Measurements from ENCODE around the gene APBA1. TPM values are rescaled to one million over a fixed set of nuclear protein-coding genes. Genes with fewer than 3 reads are reported as not detected.

Gene APBA1
- total RNA-seq, 2 experiments from 2014 or later: 0.08 to 0.10 TPM

- ChIA-PET POLR2A (no interaction called here), CTCF (no interaction called here)
These were observed 286.6 kb downstream of the APBA1 start for GRCh38 chr9:69385581-69386033.

- CTCF ChIA-PET: no interaction called here
- POLR2A ChIA-PET: no interaction called here
These were observed 290.0 kb downstream of the APBA1 start for GRCh38 chr9:69382135-69382534.

GRCh38 chr9:69380811-69381210 is 291.4 kb downstream of the APBA1 start:
- POLR2A ChIA-PET: no interaction called here
- CTCF ChIA-PET: no interaction called here

- ChIA-PET CTCF (no interaction called here), POLR2A (no interaction called here)
These were observed 291.9 kb downstream of the APBA1 start for GRCh38 chr9:69380301-69380700.

- ChIA-PET POLR2A (no interaction called here), CTCF (no interaction called here)
These were observed 292.7 kb downstream of the APBA1 start for GRCh38 chr9:69379270-69379982.

- POLR2A ChIA-PET: no interaction called here
- CTCF ChIA-PET: no interaction called here
These were observed 294.2 kb downstream of the APBA1 start for GRCh38 chr9:69377981-69378380.

Other genes starting within 250 kb of the APBA1 start
- 10 to 100 TPM; 28.3 to 29.5 TPM for gene PTAR1, start 87.6 kb upstream of the APBA1 start, total RNA-seq
- 1 to 10 TPM in 1 of 2 experiments, under 1 TPM in 1; 0.25 to 1.4 TPM for gene CFAP95, start 148.4 kb upstream of the APBA1 start, total RNA-seq

Measured in activated CD8-positive, alpha-beta memory T cell treated with anti-CD3 and anti-CD28 coated beads for 36 hours (primary cell).